DMS153 treated with DMSO at 0.1 percent for 48 hours (cell line): ENCODE measurements around the gene ADORA1.
A peak's percentile ranks its signal among the peaks of the same experiment; 100 is the strongest.

Experiments
- DNase-seq: peaks from one replicate; lab custom pipeline; 2025; ENCODE audit not compliant: unreplicated experiment; lab: John Stamatoyannopoulos, UW

The ADORA1 gene

DNA sequence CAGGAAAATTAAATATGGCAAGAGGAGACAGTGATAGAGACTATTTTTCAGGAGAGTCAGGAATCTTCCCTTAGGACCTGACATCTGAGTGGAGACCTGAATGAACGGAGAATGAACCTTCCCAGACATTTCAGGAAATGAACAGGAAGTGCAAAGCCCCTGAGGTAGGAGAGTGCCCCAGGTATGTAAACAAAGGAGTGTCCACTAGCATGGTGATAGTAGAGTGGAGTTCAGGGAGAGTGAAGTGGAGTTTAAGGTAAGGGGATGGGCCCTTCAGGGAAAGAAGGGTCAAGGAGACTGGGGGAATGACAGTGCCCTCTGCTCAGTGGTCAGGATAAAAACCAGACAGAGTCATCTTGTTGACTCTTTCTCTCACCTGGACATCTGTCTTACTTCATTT lies 28.8 kb downstream of the ADORA1 start:
- DNase-seq, result no peak

- no peak for DNase-seq
Observed at GRCh38 chr1:203158423-203158822, 30.9 kb downstream of the ADORA1 start.

- DNase-seq, result no peak
Observed at GRCh38 chr1:203158960-203159665, 31.6 kb downstream of the ADORA1 start.

- no peak for DNase-seq
Observed at GRCh38 chr1:203159844-203160243, 32.3 kb downstream of the ADORA1 start.

GRCh38 chr1:203161175-203161574 lies 33.6 kb downstream of the ADORA1 start:
- DNase-seq, result no peak

DNA sequence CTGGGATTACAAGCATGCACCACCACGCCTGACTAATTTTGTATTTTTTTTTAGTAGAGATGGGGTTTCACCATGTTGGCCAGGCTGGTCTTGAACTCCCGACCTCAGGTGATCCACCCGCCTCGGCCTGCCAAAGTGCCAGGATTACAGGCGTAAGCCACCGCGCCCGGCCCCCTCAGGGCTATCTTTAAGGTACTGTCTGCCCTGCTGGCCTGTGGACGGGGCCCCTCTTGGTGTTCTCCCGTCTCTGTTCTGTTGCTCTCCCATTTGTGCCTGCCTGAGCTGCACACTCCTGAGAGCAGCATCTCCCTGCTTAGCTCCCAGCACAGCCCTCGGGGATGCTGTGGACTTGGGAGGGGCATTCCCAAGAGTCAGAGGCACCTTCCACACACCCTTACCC lies 34.2 kb downstream of the ADORA1 start:
- DNase-seq, result no peak

- DNase-seq, result no peak
Observed at GRCh38 chr1:203162403-203162802, 34.9 kb downstream of the ADORA1 start.

DNA sequence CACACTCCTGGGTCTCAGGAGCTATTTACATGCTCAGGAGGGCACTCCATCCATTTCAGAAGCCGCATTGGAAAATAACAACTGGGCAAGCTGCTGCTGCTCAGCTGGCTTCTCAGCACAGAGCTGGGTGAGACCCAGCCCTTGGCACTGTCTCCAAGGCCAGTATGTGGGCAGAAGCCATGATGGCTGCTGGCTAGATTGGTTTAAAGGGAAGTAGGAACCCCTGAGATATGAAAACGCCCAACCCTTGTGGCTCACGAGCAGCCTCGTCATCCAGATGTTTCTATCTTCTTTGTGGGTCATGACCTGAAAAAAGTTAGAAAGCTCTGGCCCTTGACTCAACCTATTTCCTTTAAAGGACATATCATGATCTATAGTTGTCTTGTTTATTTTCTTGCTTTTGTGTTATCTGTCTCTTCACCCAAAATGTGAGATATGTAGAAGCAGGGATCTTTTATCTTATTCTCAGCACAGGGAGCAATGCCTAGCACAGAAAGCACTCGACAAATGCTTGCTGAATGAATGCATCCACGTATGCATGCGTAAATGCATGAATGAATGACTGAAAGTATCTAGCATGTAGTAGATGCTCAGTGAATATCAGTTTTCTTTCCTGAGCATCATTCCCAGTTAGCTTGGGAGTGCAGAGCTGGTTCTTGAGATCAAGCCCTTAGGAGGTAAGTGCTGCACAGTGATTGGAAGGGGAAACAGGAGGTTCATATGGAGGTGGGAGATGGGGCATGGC lies 36.5 kb downstream of the ADORA1 start:
- no peak for DNase-seq

DNA sequence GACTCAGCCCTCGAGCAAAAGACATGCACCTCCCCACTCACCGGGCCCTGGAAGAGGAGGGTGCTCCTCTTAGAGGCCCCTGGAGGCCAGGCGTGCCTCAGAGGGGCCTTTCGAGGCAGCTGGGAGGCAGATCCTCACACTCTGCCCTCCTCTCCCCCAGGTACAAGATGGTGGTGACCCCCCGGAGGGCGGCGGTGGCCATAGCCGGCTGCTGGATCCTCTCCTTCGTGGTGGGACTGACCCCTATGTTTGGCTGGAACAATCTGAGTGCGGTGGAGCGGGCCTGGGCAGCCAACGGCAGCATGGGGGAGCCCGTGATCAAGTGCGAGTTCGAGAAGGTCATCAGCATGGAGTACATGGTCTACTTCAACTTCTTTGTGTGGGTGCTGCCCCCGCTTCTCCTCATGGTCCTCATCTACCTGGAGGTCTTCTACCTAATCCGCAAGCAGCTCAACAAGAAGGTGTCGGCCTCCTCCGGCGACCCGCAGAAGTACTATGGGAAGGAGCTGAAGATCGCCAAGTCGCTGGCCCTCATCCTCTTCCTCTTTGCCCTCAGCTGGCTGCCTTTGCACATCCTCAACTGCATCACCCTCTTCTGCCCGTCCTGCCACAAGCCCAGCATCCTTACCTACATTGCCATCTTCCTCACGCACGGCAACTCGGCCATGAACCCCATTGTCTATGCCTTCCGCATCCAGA lies 37.7 kb downstream of the ADORA1 start:
- no peak for DNase-seq

GRCh38 chr1:203165800-203166161 lies 38.3 kb downstream of the ADORA1 start:
- DNase-seq, result no peak

GRCh38 chr1:203166192-203166940 lies 38.8 kb downstream of the ADORA1 start:
- peak; percentile 21 for DNase-seq

DNA sequence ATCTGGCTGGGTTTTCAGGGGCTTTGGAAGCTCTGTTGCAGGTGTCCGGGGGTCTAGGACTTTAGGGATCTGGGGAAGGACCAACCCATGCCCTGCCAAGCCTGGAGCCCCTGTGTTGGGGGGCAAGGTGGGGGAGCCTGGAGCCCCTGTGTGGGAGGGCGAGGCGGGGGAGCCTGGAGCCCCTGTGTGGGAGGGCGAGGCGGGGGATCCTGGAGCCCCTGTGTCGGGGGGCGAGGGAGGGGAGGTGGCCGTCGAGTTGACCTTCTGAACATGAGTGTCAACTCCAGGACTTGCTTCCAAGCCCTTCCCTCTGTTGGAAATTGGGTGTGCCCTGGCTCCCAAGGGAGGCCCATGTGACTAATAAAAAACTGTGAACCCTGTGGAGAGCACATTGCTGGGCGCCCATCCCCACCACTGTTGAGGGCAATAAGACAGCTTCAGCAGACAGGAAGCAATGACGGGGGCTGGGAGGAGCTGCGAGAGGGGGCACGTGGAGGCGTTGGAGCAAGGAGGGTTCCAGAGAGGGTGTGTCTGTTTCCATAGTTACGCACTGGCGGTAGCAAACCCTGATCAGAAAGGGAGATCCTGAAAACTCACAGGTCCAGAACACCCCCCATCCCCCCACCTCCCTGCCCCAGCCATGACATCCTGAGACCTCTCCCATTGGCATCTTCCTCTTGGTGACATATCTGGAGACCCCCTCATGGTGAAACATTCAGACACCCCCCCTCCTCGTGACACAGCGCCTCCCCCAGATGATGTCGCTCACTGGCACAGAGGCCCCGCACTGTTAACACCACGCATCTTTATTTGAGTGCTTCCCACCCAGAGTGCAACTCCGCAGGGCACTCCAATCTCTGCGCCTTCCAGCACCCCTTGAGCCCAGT lies 39.7 kb downstream of the ADORA1 start:
- DNase-seq, result no peak

DNA sequence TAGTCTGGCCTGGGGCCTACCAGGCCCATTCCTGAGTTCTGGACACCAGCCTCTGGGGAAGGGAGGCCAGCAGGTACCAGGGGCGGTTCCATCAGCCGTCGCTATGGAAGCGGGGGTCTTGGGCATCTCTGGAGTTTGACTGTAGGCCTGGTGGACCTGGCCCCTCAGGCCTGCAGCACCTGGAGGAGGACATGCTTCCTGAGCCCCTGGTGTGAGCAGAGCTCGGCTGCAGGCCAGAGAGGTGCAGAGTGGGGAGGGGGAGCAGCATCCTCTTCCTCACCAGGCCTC lies 40.3 kb downstream of the ADORA1 start:
- DNase-seq, result no peak

GRCh38 chr1:203168256-203168786 lies 40.8 kb downstream of the ADORA1 start:
- no peak for DNase-seq

DNA sequence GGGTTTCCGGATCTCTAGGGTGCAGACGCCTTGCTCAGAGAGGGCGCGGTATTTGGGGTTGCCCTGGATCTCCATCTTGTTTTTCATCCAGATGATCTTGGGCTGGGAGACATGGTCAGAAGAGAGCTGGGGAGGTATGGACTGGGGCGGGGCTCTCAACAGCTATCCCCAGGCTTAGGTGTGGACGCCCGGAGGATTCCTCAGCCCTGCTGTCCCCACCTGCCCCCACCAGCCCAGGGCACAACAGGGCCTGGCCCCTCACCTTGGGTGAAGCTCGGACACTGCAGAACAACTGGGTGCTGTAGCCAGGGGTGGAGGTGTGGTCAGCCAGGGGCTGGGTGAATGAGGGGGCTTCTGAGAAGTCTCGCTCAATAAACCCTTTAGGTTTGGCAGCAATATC lies 41.5 kb downstream of the ADORA1 start:
- DNase-seq, result no peak

DNA sequence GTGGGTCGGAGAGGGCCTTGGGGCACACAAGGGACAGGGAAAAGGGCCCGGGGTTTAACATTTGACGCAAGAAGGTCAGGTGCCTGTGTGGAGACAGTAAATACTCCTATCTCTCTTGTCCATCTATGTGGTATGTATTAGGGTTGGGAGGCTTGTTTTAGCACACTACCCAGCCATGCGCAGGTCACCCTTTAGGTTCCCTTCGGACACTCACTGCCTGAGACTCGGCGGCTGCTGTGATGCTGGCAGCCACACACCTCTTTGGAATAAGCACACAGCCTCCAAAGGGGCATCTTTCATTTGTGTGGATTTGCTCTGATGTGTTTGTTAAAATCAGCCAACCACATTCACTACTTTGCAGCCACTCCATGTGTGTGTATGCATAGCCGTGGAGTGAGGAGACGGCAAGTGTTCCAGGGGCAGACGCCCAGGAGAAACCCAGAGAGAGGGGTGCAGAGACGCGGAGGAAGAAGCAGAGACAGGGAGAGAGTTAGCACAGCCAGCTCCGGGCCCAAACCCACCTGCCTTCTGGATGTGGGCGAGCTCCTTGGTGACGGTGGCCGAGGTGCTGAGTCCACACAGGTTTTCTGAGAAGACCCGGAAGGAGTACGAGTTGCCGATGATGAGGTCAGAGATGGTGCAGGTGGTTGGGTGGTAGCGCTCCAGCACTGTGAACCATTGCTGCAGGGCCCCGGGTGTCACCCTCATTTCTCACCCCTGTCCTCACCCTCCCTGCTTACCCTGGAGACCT lies 42.4 kb downstream of the ADORA1 start:
- DNase-seq, result no peak

GRCh38 chr1:203170625-203171330 lies 43.3 kb downstream of the ADORA1 start:
- DNase-seq, result no peak

DNA sequence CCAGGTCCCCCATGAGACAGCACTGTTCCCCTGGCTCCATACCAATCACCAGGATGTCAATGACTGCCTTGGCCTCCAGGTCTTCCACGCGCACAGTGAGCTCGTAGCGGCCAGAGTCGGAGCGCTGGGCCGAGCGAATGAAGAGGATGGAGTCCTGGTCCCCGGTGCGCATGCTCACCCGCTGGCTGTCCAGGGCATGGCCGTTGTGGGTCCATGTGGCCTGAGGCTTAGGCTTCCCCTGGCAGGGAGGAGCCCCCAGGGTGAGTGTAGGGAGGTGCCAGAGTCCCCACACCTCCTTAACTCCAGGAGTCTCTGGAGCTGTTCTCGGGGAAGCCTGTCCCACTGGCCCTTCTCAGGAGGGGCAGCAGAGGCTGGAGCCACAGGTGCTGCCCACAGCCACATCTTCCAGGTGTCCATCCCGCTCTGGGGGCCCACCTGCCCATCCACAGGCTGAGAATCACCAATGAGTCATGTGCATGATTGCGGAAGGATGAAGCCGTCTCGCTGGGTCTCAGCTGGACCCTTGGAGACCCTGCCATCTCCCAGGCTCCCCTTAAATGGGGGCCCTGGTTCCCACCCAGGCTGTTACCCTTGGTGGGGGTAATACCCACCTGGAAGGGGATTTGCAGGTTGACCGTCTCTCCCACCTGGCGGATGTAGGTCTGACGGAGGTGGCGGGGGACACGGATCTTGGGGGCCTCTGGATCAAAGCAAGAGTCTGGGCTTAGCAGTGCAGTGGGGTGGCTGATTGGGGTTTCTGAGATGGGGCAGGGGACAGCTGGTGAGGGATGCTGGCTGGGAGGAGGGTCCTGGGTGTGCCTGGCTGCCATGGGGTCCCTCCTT lies 44.0 kb downstream of the ADORA1 start:
- no peak for DNase-seq
